Omental fat pad (tissue), 4 donors: Measurements from ENCODE around the gene DOC2A. TPM values are rescaled to one million over a fixed set of nuclear protein-coding genes. Genes with fewer than 3 reads are reported as not detected.

Experiments
- ATAC-seq: fragments of 150-250 bp; one replicate; pipeline ENCODE4 v1.9.1; 2016; ENCODE audit warnings: mild to moderate bottlenecking, moderate library complexity; ENCODE audit not compliant: low FRiP score
- DNase-seq: peaks from one replicate; pipeline ENCODE4 v3.0.0-alpha.2; 2019; ENCODE audit warnings: low spot score
- total RNA-seq, 4 donors: library from RNA; depleted of rRNA; stranded (reverse); fragments of >200 nt; gene quantifications; one replicate each; pipeline ENCODE4 v1.1.0, GENCODE V29; 2016
- TF ChIP-seq, protein P1 (sequence below), 3 donors: fragments of 450-650 bp; IDR thresholded peaks; one replicate each; pipeline ENCODE4 v1.5.1; 2016 to 2017; ENCODE audit warnings: antibody characterized with exemption in 3 of 3, mild to moderate bottlenecking in 3 of 3, moderate library complexity in 2 of 3

Gene DOC2A
- total RNA-seq, 4 donors from 2014 or later = 0.95 to 2.3 (median 1.2) TPM; not detected in 1

DNA sequence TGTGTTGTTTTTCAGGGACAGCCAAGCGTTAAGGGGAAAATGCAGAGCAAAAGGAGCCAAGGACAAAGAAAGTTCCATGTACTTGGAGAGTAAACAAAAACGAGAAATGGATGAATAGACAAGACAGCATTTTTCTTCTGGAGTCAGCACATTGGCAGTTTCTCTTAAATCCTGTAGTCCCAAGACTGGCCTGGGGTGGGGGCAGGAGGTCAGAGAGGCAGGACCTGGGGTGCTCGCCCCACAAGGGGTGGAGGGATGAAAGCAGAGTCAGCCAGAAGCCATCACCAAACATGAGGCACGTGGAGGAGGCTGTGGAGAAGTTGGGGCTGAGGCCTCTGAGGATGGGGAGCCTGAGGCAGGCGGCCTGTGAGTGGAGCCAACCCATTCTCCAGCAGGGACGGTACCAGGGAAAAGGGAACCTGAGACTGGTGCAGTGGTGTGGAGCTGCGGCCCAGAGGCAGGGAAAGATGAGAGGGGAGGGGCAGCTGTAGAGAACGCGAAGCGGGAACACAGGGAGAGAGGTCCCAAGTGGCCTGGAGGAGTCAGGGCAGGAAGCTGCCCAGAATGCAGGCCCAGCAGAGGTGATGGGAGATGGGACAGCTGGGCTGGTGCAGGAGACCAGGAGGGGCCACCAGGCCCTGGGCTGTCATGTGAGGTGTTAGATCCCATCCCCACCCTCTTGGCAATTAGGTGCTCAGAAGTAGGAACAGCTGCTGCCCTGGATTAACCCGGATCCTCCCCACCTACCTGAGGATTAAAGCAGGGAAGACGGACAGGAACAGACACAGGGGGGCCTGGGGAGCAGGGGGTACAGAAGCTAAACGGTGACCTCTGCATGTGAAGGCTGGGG is 17.0 kb upstream of the DOC2A start:
- ATAC-seq (no peak), DNase-seq (no peak)
- TF ChIP-seq, protein P1, sequence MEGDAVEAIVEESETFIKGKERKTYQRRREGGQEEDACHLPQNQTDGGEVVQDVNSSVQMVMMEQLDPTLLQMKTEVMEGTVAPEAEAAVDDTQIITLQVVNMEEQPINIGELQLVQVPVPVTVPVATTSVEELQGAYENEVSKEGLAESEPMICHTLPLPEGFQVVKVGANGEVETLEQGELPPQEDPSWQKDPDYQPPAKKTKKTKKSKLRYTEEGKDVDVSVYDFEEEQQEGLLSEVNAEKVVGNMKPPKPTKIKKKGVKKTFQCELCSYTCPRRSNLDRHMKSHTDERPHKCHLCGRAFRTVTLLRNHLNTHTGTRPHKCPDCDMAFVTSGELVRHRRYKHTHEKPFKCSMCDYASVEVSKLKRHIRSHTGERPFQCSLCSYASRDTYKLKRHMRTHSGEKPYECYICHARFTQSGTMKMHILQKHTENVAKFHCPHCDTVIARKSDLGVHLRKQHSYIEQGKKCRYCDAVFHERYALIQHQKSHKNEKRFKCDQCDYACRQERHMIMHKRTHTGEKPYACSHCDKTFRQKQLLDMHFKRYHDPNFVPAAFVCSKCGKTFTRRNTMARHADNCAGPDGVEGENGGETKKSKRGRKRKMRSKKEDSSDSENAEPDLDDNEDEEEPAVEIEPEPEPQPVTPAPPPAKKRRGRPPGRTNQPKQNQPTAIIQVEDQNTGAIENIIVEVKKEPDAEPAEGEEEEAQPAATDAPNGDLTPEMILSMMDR (IDR thresholded peaks at IDR 0.05) = no peak

DNA sequence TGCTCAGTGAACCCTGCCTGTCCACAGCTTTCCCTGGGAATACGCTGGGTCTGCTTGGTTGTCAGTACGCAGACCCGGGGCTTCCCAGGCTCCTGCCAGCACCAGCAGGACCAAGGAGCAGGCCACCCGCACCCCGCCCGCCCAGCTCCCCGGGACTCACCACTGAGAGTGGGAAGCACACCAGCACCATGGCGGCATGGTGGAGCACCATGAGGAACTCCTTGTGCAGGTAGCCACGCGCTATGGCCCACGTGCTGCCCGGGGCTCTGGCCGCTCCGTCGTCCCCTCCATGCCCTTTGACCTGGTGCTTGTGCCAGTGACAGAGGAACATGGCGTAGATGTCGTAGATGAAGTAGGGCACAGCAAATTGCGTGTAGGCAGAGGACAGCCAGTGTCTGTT is 15.6 kb upstream of the DOC2A start:
- ATAC-seq (no peak), DNase-seq (no peak)
- TF ChIP-seq, protein P1 (IDR thresholded peaks at IDR 0.05) = no peak

DNA sequence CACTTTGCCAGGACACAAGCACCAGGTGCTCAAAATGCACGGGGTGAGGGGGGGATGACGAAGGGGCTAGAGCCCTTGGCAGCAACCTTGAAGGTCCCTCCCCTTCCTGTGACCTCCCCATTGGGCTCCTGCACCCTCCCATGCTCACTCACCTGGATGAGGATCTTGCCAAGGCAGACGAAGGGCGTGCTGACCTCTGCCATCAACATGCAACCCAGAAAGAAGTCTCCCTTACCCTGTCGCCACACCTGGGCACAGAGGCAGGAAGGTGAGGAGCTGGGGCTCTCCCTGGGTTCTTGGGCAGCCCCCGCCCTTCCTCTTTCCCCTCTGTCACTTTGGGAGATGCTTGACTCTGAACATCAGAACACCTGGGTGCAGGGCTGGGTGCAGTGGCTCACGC is 14.7 kb upstream of the DOC2A start:
- DNase-seq = no peak
- TF ChIP-seq, protein P1 (IDR thresholded peaks at IDR 0.05) = no peak
- no peak for ATAC-seq

DNA sequence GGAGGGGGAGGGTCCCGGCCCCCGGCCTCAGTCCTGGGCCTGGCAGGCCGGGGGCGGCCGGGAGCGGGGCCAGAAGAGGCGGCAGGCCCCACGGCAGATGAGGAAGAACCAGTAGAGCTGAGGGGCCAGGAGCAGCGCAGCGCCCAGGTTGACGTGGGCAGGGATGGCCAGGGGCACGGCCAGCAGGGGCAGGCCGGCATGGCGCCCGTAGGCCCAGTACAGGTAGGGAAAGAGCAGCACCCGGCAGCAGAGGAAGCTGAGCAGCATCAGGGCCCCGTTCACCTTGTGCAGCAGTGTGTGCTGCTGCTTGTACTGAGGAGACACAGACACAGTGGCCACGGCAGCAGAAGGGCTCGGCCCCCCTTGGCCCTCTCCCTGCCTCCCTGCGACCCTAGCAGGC is 14.3 kb upstream of the DOC2A start:
- TF ChIP-seq, protein P1 (IDR thresholded peaks at IDR 0.05) = no peak
- ATAC-seq = no peak

DNA sequence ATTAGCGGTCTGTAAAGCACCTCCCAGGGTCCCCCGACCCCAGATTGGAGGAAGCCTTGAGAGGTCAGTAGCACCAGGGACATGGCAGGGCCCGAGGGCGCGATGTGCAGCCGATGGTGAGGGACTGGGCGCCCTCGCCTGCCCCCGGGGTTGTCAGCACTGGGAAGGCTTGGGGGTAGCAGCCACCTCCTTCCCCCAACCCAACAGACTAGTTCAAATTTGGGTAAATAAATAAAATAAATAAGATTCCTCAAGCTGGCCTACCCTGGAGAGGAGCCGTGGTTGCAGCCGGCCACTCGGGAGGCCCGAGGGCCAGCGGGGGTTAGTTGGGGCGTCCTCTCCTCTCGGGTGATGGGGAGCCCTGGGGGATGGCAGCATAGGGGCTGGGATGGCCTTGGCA is 13.6 kb upstream of the DOC2A start:
- TF ChIP-seq, protein P1 (IDR thresholded peaks at IDR 0.05) = no peak
- no peak for DNase-seq
- ATAC-seq = no peak

More for the DNA sequence above, 14.3 kb upstream of the DOC2A start:
- no peak for DNase-seq

DNA sequence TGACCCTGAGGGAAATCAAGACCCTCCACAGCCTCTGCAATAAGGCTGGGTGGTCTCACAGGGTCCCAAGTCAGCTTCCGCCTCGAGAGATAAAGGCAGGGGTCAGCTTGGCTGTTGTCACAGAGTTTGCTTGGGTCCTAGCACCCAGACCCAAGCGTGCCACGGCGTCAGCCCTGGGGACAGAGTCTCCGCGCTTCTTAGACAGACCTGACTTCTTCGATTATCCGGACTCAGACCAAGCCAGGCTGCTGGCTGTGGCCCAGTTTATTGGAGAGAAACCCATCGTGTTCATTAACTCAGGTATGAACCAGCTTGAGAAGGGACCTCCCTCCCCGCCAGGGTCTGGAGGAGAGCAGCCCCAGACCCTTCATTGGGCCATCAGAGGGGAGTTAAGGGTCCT is 12.8 kb upstream of the DOC2A start:
- DNase-seq (no peak), ATAC-seq (no peak)
- TF ChIP-seq, protein P1 (IDR thresholded peaks at IDR 0.05) = no peak

DNA sequence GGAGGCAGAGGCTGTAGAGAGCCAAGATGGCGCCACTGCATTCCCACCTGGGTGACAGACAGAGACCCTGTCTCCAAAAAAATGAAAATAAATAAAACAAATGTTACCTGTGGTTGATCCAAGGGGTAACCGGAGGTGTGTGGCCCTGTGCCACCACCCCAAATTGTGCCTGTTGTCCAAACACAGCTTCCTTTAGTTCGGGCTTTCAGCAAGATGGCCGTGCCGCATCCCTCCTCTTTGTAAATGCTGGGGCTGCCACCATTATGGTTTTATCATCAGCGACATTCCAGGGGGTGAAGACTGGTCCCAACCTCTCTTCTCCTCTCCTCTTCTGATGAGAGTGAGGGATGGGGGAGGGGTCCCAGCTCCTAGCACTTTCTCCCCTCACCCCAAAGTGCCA is 12.1 kb upstream of the DOC2A start, which contains the start of gene C16orf92:
Gene C16orf92, plus strand, starts transcription at position 312 of the 400 bp plus-strand sequence. CDS start 143 bp downstream, outside the sequence.
- no peak for DNase-seq
- TF ChIP-seq, protein P1 (IDR thresholded peaks at IDR 0.05) = no peak
- no peak for ATAC-seq
